SKM-1 (cell line): ENCODE measurements around the gene PES1.
"Not testable (repeated sequence)": the region's sequence is repeated elsewhere in the genome, so short reads cannot be mapped to it uniquely, and the experiment has no call there.

Experiments used
- DNase-seq: peaks from one replicate; lab custom pipeline; 2025; ENCODE audit not compliant: unreplicated experiment; lab: John Stamatoyannopoulos, UW

Gene PES1

GRCh38 chr22:30578481-30578880 is 13.2 kb downstream of the PES1 start:
- no peak for DNase-seq

- no peak for DNase-seq
Observed at GRCh38 chr22:30575859-30576258, 15.9 kb downstream of the PES1 start.

- no peak for DNase-seq
Observed at GRCh38 chr22:30574997-30575671, 16.6 kb downstream of the PES1 start.

GRCh38 chr22:30574095-30574981 is 17.4 kb downstream of the PES1 start, which contains the start of gene GAL3ST1:
Gene GAL3ST1, minus strand, starts transcription at chr22:30574665. Its CDS starts 17,273 bp downstream, at chr22:30557392.
- DNase-seq = no peak

- DNase-seq = no peak
Observed at GRCh38 chr22:30573594-30574094, 18.1 kb downstream of the PES1 start.

- no peak for DNase-seq
Observed at GRCh38 chr22:30572840-30573593, 18.7 kb downstream of the PES1 start.

GRCh38 chr22:30572210-30572609 is 19.5 kb downstream of the PES1 start:
- DNase-seq = no peak

GRCh38 chr22:30569674-30570202 is 22.0 kb downstream of the PES1 start:
- DNase-seq = no peak

- DNase-seq = no peak
Observed at GRCh38 chr22:30568137-30568805, 23.4 kb downstream of the PES1 start.

- not testable (repeated sequence) for DNase-seq
Observed at GRCh38 chr22:30567277-30567676, 24.4 kb downstream of the PES1 start.

GRCh38 chr22:30566125-30566524 is 25.6 kb downstream of the PES1 start:
- no peak for DNase-seq

- DNase-seq = no peak
Observed at GRCh38 chr22:30565341-30565740, 26.4 kb downstream of the PES1 start.

- DNase-seq = no peak
Observed at GRCh38 chr22:30564761-30565119, 27.0 kb downstream of the PES1 start.

GRCh38 chr22:30564045-30564760 is 27.5 kb downstream of the PES1 start:
- no peak for DNase-seq

GRCh38 chr22:30562366-30562765 is 29.3 kb downstream of the PES1 start:
- no peak for DNase-seq

- no peak for DNase-seq
Observed at GRCh38 chr22:30561402-30562189, 30.1 kb downstream of the PES1 start.

GRCh38 chr22:30560643-30561202 is 31.0 kb downstream of the PES1 start:
- not testable (repeated sequence) for DNase-seq

GRCh38 chr22:30559889-30560288 is 31.8 kb downstream of the PES1 start:
- no peak for DNase-seq

GRCh38 chr22:30557243-30557642 is 34.5 kb downstream of the PES1 start:
- DNase-seq = no peak
